Activated T-cell treated with anti-CD3 and anti-CD28 coated beads, Interleukin-2, amount 50 U/mL, for 72 hours (primary cell): ENCODE data around the gene ARHGAP45. TPM values are rescaled to one million over a fixed set of nuclear protein-coding genes. Genes with fewer than 3 reads are reported as not detected.

Source experiments
- ATAC-seq, 2 donors: fragments of 150-1000 bp; cut with Tn5 transposase; replicated peaks in 1 of 2; 2 replicates each; pipeline ENCODE4 v1.10.0; 2021; ENCODE audit warnings: moderate library complexity in 2 of 2, mild to moderate bottlenecking in 1 of 2
- DNase-seq, 2 donors: peaks; one replicate each; pipeline ENCODE4 v3.0.0; 2021 to 2022; ENCODE audit warnings: mixed read lengths in 1 of 2
- H3K27ac Mint-ChIP-seq: one replicate; pipeline ENCODE4 v1.8.0; 2022; ENCODE audit warnings: mild to moderate bottlenecking, moderate library complexity, mixed read lengths
- H3K27me3 Mint-ChIP-seq: one replicate; pipeline ENCODE4 v1.8.0; 2022; ENCODE audit warnings: low read depth, mixed read lengths
- H3K36me3 Mint-ChIP-seq, 2 donors: one replicate each; pipeline ENCODE4 v1.8.0; 2022; ENCODE audit warnings: mixed read lengths in 2 of 2, mild to moderate bottlenecking in 1 of 2; ENCODE audit not compliant: insufficient read depth in 2 of 2
- H3K4me1 Mint-ChIP-seq: one replicate; pipeline ENCODE4 v1.8.0; 2022; ENCODE audit warnings: low read depth, mixed read lengths
- H3K4me3 Mint-ChIP-seq, 2 donors: one replicate each; pipeline ENCODE4 v1.8.0; 2022; ENCODE audit warnings: mild to moderate bottlenecking in 2 of 2, mixed read lengths in 2 of 2, moderate library complexity in 2 of 2
- H3K9me3 Mint-ChIP-seq, 2 donors: one replicate each; pipeline ENCODE4 v1.8.0; 2022; ENCODE audit warnings: mixed read lengths in 2 of 2
- total RNA-seq, 2 donors: library from RNA; stranded (reverse); gene quantifications; one replicate each; pipeline ENCODE4 v1.2.3, GENCODE V29; 2022

Gene ARHGAP45
- total RNA-seq, 2 donors from 2014 or later: 235 to 236 TPM

- Mint-ChIP-seq H3K4me3 (peak overlapping the region; percentile 60 to 62), H3K36me3 (peaks cover 0 to 2% of the 10 kb centered on the region in 2 donors), H3K4me1 (peaks cover 24% of the 10 kb centered on the region), H3K9me3 (no peaks in the 10 kb centered on the region), H3K27me3 (no peaks in the 10 kb centered on the region), H3K27ac (peak overlapping the region; percentile 60)
- ATAC-seq: no peak
- no peak for DNase-seq
These were observed 39.2 kb downstream of the ARHGAP45 start for GRCh38 chr19:1105873-1106840.

- Mint-ChIP-seq H3K27me3 (no peaks in the 10 kb centered on the region), H3K9me3 (no peaks in the 10 kb centered on the region), H3K4me3 (peak overlapping the region in 1 of 2 donors; percentile 32), H3K36me3 (peaks cover 0 to 1% of the 10 kb centered on the region in 2 donors), H3K4me1 (peaks cover 15% of the 10 kb centered on the region), H3K27ac (no peak overlapping the region)
- ATAC-seq (no peak), DNase-seq (no peak)
These were observed 40.1 kb downstream of the ARHGAP45 start for GRCh38 chr19:1106841-1107660.

- H3K27ac Mint-ChIP-seq: peak overlapping the region; percentile 42
- H3K36me3 Mint-ChIP-seq: peaks cover 0 to 3% of the 10 kb centered on the region in 2 donors
- no peak overlapping the region for H3K4me3 Mint-ChIP-seq
- DNase-seq (no peak), ATAC-seq (no peak)
- H3K27me3 Mint-ChIP-seq: no peaks in the 10 kb centered on the region
- H3K4me1 Mint-ChIP-seq: peaks cover 8% of the 10 kb centered on the region
- H3K9me3 Mint-ChIP-seq: no peaks in the 10 kb centered on the region
These were observed 40.8 kb downstream of the ARHGAP45 start for GRCh38 chr19:1107661-1108261.

- no peaks in the 10 kb centered on the region for H3K27me3 Mint-ChIP-seq
- no peak overlapping the region for H3K4me3 Mint-ChIP-seq
- peaks cover 0 to 3% of the 10 kb centered on the region in 2 donors for H3K36me3 Mint-ChIP-seq
- no peaks in the 10 kb centered on the region for H3K9me3 Mint-ChIP-seq
- ATAC-seq (no peak), DNase-seq (no peak)
- H3K27ac Mint-ChIP-seq: no peak overlapping the region
- peaks cover 1% of the 10 kb centered on the region for H3K4me1 Mint-ChIP-seq
These were observed 41.5 kb downstream of the ARHGAP45 start for GRCh38 chr19:1108291-1109031.

GRCh38 chr19:1109032-1109551 is 42.1 kb downstream of the ARHGAP45 start:
- H3K36me3 Mint-ChIP-seq: peaks cover 0 to 3% of the 10 kb centered on the region in 2 donors
- no peaks in the 10 kb centered on the region for H3K27me3 Mint-ChIP-seq

DNA sequence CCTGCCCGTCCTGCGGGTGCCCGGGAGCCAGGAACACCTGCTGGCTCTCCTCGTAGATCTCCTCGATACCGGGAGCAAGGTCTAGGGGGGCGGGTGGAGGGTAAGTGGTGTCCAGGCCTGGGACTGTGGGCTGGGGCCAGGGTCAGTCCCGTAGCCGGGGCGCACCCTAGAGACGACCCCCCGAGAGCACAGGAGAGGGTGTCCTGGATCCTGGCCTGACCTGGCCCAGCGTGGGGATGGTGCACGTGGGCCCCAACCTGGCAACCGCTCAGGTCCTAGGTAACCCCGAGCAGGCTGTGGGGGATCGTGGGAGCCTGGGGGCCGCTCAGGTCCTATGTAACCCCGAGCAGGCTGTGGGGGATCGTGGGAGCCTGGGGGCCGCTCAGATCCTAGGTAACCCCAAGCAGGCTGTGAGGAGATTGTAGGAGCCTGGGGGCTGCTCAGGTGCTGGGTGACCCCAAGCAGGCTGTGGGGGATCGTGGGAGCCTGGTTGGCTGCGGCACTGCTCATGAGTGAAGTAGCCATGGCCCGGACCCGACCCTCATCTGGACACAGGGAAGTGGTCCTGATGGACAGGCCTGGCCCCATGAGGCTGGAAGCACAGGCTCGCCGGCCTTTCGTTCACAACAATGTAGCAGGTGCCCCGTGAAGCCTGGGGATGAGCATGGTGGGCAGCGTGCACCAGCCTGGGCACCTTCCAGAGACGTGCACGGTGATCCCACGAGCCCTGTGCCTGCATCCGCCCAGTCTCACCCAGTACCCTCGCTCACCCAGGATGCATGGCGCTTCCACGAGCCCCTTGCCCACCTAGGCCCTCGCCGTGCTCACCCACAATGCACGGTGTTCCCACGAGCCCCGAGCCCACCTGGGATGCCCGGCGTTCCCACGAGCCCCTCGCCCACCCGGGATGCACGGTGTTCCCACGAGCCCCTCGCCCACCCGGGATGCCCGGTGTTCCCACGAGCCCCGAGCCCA is 43.0 kb downstream of the ARHGAP45 start:
- peaks cover 0 to 3% of the 10 kb centered on the region in 2 donors for H3K36me3 Mint-ChIP-seq
- no peaks in the 10 kb centered on the region for H3K4me1 Mint-ChIP-seq
- no peak overlapping the region for H3K4me3 Mint-ChIP-seq
- H3K9me3 Mint-ChIP-seq: no peaks in the 10 kb centered on the region
- H3K27me3 Mint-ChIP-seq: no peaks in the 10 kb centered on the region
- DNase-seq (no peak), ATAC-seq (no peak)
- no peak overlapping the region for H3K27ac Mint-ChIP-seq

More at GRCh38 chr19:1109032-1109551, 42.1 kb downstream of the ARHGAP45 start:
- Mint-ChIP-seq H3K9me3 (no peaks in the 10 kb centered on the region), H3K4me1 (no peaks in the 10 kb centered on the region), H3K4me3 (no peak overlapping the region), H3K27ac (no peak overlapping the region)
- no peak for DNase-seq
- no peak for ATAC-seq

DNA sequence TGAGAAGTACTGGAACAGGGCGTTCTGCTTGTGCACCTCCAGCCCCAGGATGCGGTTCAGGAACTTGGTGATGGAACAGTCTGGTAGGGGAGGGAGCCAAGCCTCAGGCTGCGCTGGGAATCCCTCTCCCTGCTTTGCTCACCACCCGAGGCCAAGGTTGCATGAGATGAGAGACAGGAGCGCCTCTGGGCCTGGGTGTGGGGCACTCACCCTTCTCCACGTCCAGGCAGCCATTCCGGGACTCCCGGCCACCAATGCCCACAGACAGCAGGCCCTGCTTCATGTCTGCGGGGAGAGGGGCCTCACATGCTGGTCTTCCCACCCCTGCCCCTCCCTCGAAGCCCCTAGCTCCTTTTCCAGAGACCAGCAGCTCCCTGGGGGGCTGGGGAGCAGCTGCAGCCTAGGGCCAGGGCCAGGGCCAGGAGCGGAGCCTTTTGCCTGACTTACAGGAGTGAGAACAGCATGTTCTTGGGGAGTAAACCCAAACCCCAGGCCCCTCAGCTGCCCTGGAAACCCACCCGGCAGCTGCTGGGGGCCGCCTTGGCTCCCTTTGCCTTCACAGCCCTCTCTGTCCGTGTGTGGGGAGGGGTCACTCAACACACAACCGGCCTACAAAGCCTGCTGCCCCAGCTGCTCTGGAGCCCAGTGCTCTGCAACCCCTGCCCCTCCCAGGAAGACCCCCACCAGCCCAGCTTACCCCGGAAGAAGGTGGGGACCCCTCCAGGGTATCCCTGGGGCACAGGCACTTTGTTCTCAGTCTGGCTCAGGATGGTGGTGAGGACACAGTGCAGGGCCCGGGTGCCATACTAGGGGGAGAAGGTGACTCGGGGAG is 44.1 kb downstream of the ARHGAP45 start:
- DNase-seq: no peak
- peaks cover 0 to 2% of the 10 kb centered on the region in 2 donors for H3K36me3 Mint-ChIP-seq
- H3K4me1 Mint-ChIP-seq: no peaks in the 10 kb centered on the region
- ATAC-seq: no peak
- H3K9me3 Mint-ChIP-seq: no peaks in the 10 kb centered on the region
- H3K4me3 Mint-ChIP-seq: no peak overlapping the region
- H3K27me3 Mint-ChIP-seq: no peaks in the 10 kb centered on the region
- H3K27ac Mint-ChIP-seq: no peak overlapping the region

GRCh38 chr19:1111641-1112267 is 44.8 kb downstream of the ARHGAP45 start:
- no peak for DNase-seq
- H3K4me1 Mint-ChIP-seq: no peaks in the 10 kb centered on the region
- no peak for ATAC-seq
- H3K36me3 Mint-ChIP-seq: peaks cover 0 to 2% of the 10 kb centered on the region in 2 donors
- H3K27me3 Mint-ChIP-seq: no peaks in the 10 kb centered on the region
- no peak overlapping the region for H3K27ac Mint-ChIP-seq
- H3K4me3 Mint-ChIP-seq: no peak overlapping the region
- H3K9me3 Mint-ChIP-seq: no peaks in the 10 kb centered on the region

- H3K9me3 Mint-ChIP-seq: no peaks in the 10 kb centered on the region
- no peak overlapping the region for H3K27ac Mint-ChIP-seq
- H3K36me3 Mint-ChIP-seq: peaks cover 0 to 2% of the 10 kb centered on the region in 2 donors
- no peak overlapping the region for H3K4me3 Mint-ChIP-seq
- ATAC-seq (no peak), DNase-seq (no peak)
- H3K4me1 Mint-ChIP-seq: no peaks in the 10 kb centered on the region
- no peaks in the 10 kb centered on the region for H3K27me3 Mint-ChIP-seq
These were observed 45.5 kb downstream of the ARHGAP45 start for GRCh38 chr19:1112268-1113029.
